Kidney epithelial cell (primary cell): Measurements from ENCODE around the gene HSD17B14. TPM values are rescaled to one million over a fixed set of nuclear protein-coding genes. Genes with fewer than 3 reads are reported as not detected.

Source experiments
- DNase-seq: peaks from one replicate; pipeline ENCODE4 v3.0.0-alpha.2; 2010; ENCODE audit warnings: low read depth
- H3K27me3 ChIP-seq: 2 replicates; pipeline ENCODE4 v1.6.0; 2011; ENCODE audit warnings: low read length; ENCODE audit not compliant: control insufficient read depth, insufficient read depth
- H3K36me3 ChIP-seq: 2 replicates; pipeline ENCODE4 v1.5.1; 2011; ENCODE audit warnings: low read length; ENCODE audit not compliant: control insufficient read depth, insufficient read depth
- H3K4me3 ChIP-seq: 2 replicates; pipeline ENCODE4 v1.5.1; 2011; ENCODE audit warnings: low read depth, mild to moderate bottlenecking, control low read depth, low read length
- total RNA-seq: library from RNA; depleted of rRNA; stranded (reverse); fragments of >200 nt; gene quantifications from 2 replicates; pipeline ENCODE4 v1.2.3, GENCODE V29; 2015
- TF ChIP-seq, protein P1 (sequence below): IDR thresholded peaks from 2 replicates; pipeline ENCODE4 v1.5.1; 2011; ENCODE audit warnings: mild to moderate bottlenecking, moderate library complexity, low read length, control low read depth, inconsistent platforms; ENCODE audit not compliant: insufficient read depth, poor library complexity, severe bottlenecking

The HSD17B14 gene
- total RNA-seq, 1 donor from 2014 or later, result 10.2 TPM

DNA sequence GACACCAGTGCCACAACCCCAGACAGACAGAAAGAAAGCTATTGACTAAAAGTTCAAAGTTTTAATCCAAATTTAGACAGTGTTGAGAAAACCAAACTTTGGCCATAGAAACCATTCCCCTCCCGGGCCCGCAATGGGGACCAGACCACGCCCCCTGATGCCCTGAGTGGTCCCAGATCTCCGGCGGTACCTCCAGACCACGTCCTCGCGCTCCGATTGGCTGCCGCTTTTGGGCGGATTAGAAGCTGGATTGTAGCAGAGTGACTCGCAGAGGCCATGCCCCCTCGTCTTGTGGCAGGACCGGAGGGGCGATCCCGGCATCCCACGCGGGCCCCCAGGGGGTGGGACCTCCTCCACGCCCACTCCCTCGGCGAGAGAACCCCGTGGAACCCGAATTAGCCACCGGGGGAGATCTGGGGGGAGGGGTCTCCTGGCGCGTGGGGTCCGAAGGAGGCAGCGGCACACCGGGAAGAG, 797 bp upstream of the HSD17B14 start:
- Histone ChIP-seq H3K27me3 (no peaks in the 10 kb centered on the region), H3K4me3 (peak overlapping the region; percentile 20), H3K36me3 (no peaks in the 10 kb centered on the region)
- no peak for DNase-seq
- TF ChIP-seq, protein P1, sequence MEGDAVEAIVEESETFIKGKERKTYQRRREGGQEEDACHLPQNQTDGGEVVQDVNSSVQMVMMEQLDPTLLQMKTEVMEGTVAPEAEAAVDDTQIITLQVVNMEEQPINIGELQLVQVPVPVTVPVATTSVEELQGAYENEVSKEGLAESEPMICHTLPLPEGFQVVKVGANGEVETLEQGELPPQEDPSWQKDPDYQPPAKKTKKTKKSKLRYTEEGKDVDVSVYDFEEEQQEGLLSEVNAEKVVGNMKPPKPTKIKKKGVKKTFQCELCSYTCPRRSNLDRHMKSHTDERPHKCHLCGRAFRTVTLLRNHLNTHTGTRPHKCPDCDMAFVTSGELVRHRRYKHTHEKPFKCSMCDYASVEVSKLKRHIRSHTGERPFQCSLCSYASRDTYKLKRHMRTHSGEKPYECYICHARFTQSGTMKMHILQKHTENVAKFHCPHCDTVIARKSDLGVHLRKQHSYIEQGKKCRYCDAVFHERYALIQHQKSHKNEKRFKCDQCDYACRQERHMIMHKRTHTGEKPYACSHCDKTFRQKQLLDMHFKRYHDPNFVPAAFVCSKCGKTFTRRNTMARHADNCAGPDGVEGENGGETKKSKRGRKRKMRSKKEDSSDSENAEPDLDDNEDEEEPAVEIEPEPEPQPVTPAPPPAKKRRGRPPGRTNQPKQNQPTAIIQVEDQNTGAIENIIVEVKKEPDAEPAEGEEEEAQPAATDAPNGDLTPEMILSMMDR, result no peak

DNA sequence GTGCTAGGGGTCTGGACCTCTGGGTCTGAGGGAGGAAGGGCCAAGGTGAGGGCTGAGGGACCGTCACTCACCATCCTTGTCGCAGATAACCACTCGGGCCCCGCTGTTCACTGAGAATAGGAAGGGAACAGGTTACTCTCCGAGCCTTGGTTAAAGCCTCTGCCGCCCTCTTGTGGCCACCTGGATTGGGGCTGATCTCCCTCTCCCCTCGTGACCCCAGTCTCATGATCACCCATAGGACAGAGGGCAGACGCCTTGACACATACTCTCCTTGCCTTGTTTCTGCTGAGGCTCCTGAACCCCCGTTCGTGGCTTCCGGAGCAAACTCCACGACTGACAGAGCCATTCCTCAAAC, 580 bp downstream of the HSD17B14 start:
- Histone ChIP-seq H3K27me3 (no peaks in the 10 kb centered on the region), H3K36me3 (no peaks in the 10 kb centered on the region), H3K4me3 (peak overlapping the region; percentile 47)
- DNase-seq, result no peak
- TF ChIP-seq, protein P1, result peak; percentile 93

DNA sequence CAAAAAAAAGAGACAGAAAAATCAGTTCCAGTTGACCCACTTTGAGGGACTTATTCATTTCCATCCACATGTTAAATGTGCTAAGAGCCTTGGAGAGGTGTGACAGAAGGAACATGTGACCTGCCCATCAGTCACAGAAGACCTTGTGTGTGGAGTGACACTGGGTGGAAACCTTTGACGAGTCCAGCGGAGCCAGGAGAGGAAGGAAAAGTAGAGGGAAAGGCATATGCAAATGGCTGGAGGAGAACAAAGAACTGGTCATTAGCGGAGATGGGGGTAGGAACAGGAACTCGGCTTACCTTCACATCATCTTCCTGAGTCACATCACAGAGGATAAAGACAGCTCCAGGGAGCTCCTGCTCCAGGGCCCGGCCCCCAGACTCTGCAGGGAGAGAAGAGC, 2.3 kb downstream of the HSD17B14 start:
- H3K27me3 ChIP-seq, result no peaks in the 10 kb centered on the region
- H3K4me3 ChIP-seq, result no peak overlapping the region
- DNase-seq, result no peak
- TF ChIP-seq, protein P1, result no peak
- H3K36me3 ChIP-seq, result no peaks in the 10 kb centered on the region

DNA sequence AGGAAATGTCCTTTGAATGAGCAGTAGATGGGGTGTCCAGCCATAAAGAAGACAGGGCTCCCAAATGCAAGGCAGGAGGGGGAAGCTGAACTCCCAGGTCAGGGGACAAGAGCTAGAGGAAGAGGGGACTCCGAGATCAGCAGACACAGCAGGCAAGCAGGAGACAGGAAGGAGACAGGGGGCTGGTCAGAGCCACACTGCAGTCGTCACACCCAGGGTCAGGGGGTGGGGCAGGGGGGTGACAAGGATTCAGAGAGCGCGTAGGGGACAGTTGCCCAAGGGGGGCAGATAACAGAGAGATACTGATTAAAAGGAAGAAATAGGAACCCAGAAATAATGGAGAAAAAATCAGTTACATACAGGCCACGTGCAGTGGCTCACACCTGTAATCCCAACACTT, 3.2 kb downstream of the HSD17B14 start:
- TF ChIP-seq, protein P1, result no peak
- Histone ChIP-seq H3K4me3 (no peak overlapping the region), H3K36me3 (no peaks in the 10 kb centered on the region), H3K27me3 (no peaks in the 10 kb centered on the region)
- DNase-seq, result no peak

DNA sequence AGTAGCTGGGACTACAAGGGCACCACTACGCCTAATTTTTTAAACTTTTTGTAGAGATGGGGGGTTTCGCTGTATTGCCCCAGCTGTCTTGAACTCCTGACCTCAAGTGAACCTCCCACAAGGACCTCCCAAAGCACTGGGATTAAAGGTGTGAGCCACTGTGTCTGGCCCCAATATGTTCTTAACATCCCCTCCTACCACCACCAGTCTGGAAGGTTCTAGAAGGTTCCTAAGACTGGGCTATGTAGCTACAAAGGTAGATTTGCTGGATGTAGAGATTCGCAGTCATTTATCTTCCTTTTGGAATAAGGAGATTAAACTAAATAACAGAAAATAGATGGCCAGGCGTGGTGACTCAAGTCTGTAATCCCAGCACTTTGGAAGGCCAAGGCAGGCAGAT, 5.3 kb downstream of the HSD17B14 start:
- TF ChIP-seq, protein P1, result no peak
- Histone ChIP-seq H3K36me3 (no peaks in the 10 kb centered on the region), H3K27me3 (no peaks in the 10 kb centered on the region), H3K4me3 (no peak overlapping the region)
- no peak for DNase-seq

DNA sequence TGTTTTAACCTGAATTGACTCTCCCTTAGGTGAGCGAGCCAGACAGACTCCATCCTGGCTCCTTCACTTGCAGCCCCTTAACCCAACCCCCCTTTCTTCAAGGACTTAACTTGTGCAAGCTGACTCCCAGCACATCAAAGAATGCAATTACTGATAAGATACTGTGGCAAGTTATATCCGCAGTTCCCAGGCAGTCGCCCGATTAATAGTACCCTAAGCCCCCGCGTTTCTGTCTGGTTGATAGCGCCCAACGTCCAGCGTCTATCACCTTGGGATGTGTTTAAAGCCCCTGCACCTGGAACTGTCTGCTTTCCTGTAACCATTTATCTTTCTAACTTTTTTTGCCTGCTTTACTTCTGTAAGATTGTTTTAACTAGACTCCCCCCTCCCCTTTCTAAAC, 6.2 kb downstream of the HSD17B14 start:
- no peak overlapping the region for H3K4me3 ChIP-seq
- no peak for DNase-seq
- no peaks in the 10 kb centered on the region for H3K36me3 ChIP-seq
- H3K27me3 ChIP-seq, result no peaks in the 10 kb centered on the region
- TF ChIP-seq, protein P1, result no peak
